IMR-90 (cell line): ENCODE measurements around the gene SLC25A25. TPM values are rescaled to one million over a fixed set of nuclear protein-coding genes. Genes with fewer than 3 reads are reported as not detected.

Source experiments
- ATAC-seq: fragments of 200-7000 bp; cut with Tn5 transposase; 2 replicates; pipeline ENCODE4 v1.9.1; 2020; ENCODE audit warnings: low read depth, mild to moderate bottlenecking, moderate library complexity
- BruUV-seq: library from RNA; stranded (reverse); fragments of 400-500 nt; replicated peaks from 2 replicates; lab custom pipeline; 2021; lab: Mats Ljungman, UMichigan
- CTCF ChIA-PET: fragments of 300-600 bp; formaldehyde crosslinking; extraction: SDS; loops from one replicate; lab custom pipeline; 2021; ENCODE audit warnings: antibody characterized with exemption; lab: Yijun Ruan, JAX
- POLR2A ChIA-PET: fragments of 300-600 bp; sonication (Branson Sonifier 250); formaldehyde crosslinking; loops from one replicate; lab custom pipeline; 2022; ENCODE audit warnings: antibody characterized with exemption; ENCODE audit not compliant: unreplicated experiment; lab: Charles Lee
- DNase-seq: peaks from one replicate; pipeline ENCODE4 v3.0.0; 2013
- H2AFZ ChIP-seq: replicated peaks from 2 replicates; pipeline ENCODE3; 2013; ENCODE audit warnings: low read length, mild to moderate bottlenecking; ENCODE audit not compliant: poor library complexity
- H2AK5ac ChIP-seq: 2 replicates; pipeline ENCODE4 v1.6.1; 2013; ENCODE audit warnings: low read depth, low read length, inconsistent platforms
- H2AK9ac ChIP-seq: replicated peaks from 2 replicates; pipeline ENCODE3; 2013; ENCODE audit warnings: mild to moderate bottlenecking, low read depth, low read length, moderate library complexity; ENCODE audit not compliant: poor library complexity
- H2BK120ac ChIP-seq: 2 replicates; pipeline ENCODE4 v1.6.1; 2013; ENCODE audit warnings: low read depth, low read length, inconsistent platforms
- H2BK15ac ChIP-seq: 3 replicates; pipeline ENCODE4 v1.6.1; 2013; ENCODE audit warnings: low read depth, low read length, inconsistent platforms
- H2BK20ac ChIP-seq: 2 replicates; pipeline ENCODE4 v1.6.1; 2013; ENCODE audit warnings: low read depth, mild to moderate bottlenecking, inconsistent platforms, low read length, moderate library complexity
- H2BK5ac ChIP-seq: 2 replicates; pipeline ENCODE4 v1.6.1; 2013; ENCODE audit warnings: mild to moderate bottlenecking, low read depth, low read length, inconsistent platforms; ENCODE audit not compliant: poor library complexity, severe bottlenecking
- H3K14ac ChIP-seq: replicated peaks from 2 replicates; pipeline ENCODE4 v1.6.1; 2013; ENCODE audit warnings: low read depth, low read length, inconsistent platforms
- H3K18ac ChIP-seq: 2 replicates; pipeline ENCODE4 v1.6.1; 2013; ENCODE audit warnings: low read depth, low read length, control low read depth
- H3K23ac ChIP-seq: 2 replicates; pipeline ENCODE4 v1.6.1; 2013; ENCODE audit warnings: low read depth, low read length, inconsistent platforms
- H3K27ac ChIP-seq: 2 replicates; pipeline ENCODE4 v1.5.1; 2013; ENCODE audit warnings: mild to moderate bottlenecking, control low read depth, low read length; ENCODE audit not compliant: insufficient read depth
- H3K27me3 ChIP-seq: 2 replicates; pipeline ENCODE4 v1.6.1; 2013; ENCODE audit warnings: low read length; ENCODE audit not compliant: control insufficient read depth, insufficient read depth
- H3K36me3 ChIP-seq: 2 replicates; pipeline ENCODE4 v1.6.1; 2013; ENCODE audit warnings: low read length, mixed read lengths; ENCODE audit not compliant: control insufficient read depth, insufficient read depth
- H3K4ac ChIP-seq: 2 replicates; pipeline ENCODE4 v1.6.1; 2013; ENCODE audit warnings: low read depth, low read length, inconsistent platforms
- H3K4me1 ChIP-seq: 2 replicates; pipeline ENCODE4 v1.6.1; 2013; ENCODE audit warnings: low read length, mixed read lengths; ENCODE audit not compliant: control insufficient read depth, insufficient read depth
- H3K4me2 ChIP-seq: 2 replicates; pipeline ENCODE4 v1.6.1; 2013; ENCODE audit warnings: low read depth, mild to moderate bottlenecking, control low read depth, low read length, moderate library complexity
- H3K4me3 ChIP-seq: 2 replicates; pipeline ENCODE4 v1.5.1; 2013; ENCODE audit warnings: low read depth, mild to moderate bottlenecking, control low read depth, low read length, moderate library complexity; ENCODE audit not compliant: insufficient read depth
- H3K56ac ChIP-seq: 2 replicates; pipeline ENCODE4 v1.6.1; 2013; ENCODE audit warnings: low read length, inconsistent platforms; ENCODE audit not compliant: insufficient read depth; ENCODE audit errors: extremely low read depth
- H3K79me1 ChIP-seq, 2 experiments: 2 replicates each; pipeline ENCODE4 v1.6.1; 2013; ENCODE audit warnings: low read length in 2 of 2, inconsistent platforms in 1 of 2, low read depth in 1 of 2
- H3K9ac ChIP-seq: 2 replicates; pipeline ENCODE4 v1.6.1; 2013; ENCODE audit warnings: low read depth, low read length, control low read depth
- H3K9me1 ChIP-seq: 2 replicates; pipeline ENCODE4 v1.6.1; 2013; ENCODE audit warnings: low read length, inconsistent platforms; ENCODE audit not compliant: insufficient read depth
- H3K9me3 ChIP-seq: 2 replicates; pipeline ENCODE4 v1.6.1; 2013; ENCODE audit warnings: low read length; ENCODE audit not compliant: control insufficient read depth, insufficient read depth
- H4K20me1 ChIP-seq: 2 replicates; pipeline ENCODE4 v1.6.1; 2013; ENCODE audit warnings: low read length, inconsistent platforms; ENCODE audit not compliant: insufficient read depth
- H4K5ac ChIP-seq: 2 replicates; pipeline ENCODE4 v1.6.1; 2013; ENCODE audit warnings: mild to moderate bottlenecking, low read depth, low read length, control low read depth
- H4K8ac ChIP-seq, 2 experiments: 2 replicates each; pipeline ENCODE4 v1.6.1; 2013; ENCODE audit warnings: low read depth in 2 of 2, low read length in 2 of 2, control low read depth in 1 of 2, inconsistent platforms in 1 of 2
- H4K91ac ChIP-seq: 2 replicates; pipeline ENCODE4 v1.6.1; 2013; ENCODE audit warnings: low read depth, low read length, inconsistent platforms; ENCODE audit not compliant: insufficient read depth
- CHD1 ChIP-seq: IDR thresholded peaks from 2 replicates; pipeline ENCODE4 v1.6.1; 2012; ENCODE audit warnings: low read depth, low read length, improper control_type of control experiment
- CTCF ChIP-seq: conservative IDR thresholded peaks from 2 replicates; pipeline ENCODE4 v1.5.1; 2012; ENCODE audit warnings: mild to moderate bottlenecking, low read depth, low read length, improper control_type of control experiment
- ELK1 ChIP-seq: fragments of 150-350 bp; IDR thresholded peaks from 2 replicates; pipeline ENCODE4 v1.6.1; 2016; ENCODE audit warnings: low read depth, mild to moderate bottlenecking, low read length, moderate library complexity, borderline replicate concordance
- FOS ChIP-seq: fragments of 150-350 bp; IDR thresholded peaks from 2 replicates; pipeline ENCODE4 v1.6.1; 2016; ENCODE audit warnings: low read depth, low read length
- MAZ ChIP-seq: IDR thresholded peaks from 2 replicates; pipeline ENCODE4 v1.6.1; 2012; ENCODE audit warnings: low read depth, mild to moderate bottlenecking, low read length, improper control_type of control experiment, moderate library complexity, borderline replicate concordance
- MXI1 ChIP-seq: IDR thresholded peaks from 2 replicates; pipeline ENCODE4 v1.6.1; 2012; ENCODE audit warnings: low read depth, mild to moderate bottlenecking, low read length, moderate library complexity, borderline replicate concordance
- NFE2L2 ChIP-seq: fragments of 150-350 bp; IDR thresholded peaks from 2 replicates; pipeline ENCODE4 v1.6.1; 2016; ENCODE audit warnings: low read depth, mild to moderate bottlenecking, low read length
- POLR2A ChIP-seq: IDR thresholded peaks from 2 replicates; pipeline ENCODE4 v1.6.1; 2012; ENCODE audit warnings: mild to moderate bottlenecking, low read depth, low read length
- RAD21 ChIP-seq: IDR thresholded peaks from 2 replicates; pipeline ENCODE4 v1.6.1; 2012; ENCODE audit warnings: low read length, improper control_type of control experiment
- RCOR1 ChIP-seq: IDR thresholded peaks from 2 replicates; pipeline ENCODE4 v1.6.1; 2012; ENCODE audit warnings: mild to moderate bottlenecking, low read length, improper control_type of control experiment; ENCODE audit not compliant: insufficient replicate concordance
- USF2 ChIP-seq: fragments of 150-350 bp; IDR thresholded peaks from 2 replicates; pipeline ENCODE4 v1.6.1; 2017; ENCODE audit warnings: mild to moderate bottlenecking, antibody characterized with exemption, low read length, low read depth
- WGBS, 2 experiments: methylation state at CpG; one replicate each; pipeline versions ENCODE4 v1.1.5 to v1.1.7; 2013; ENCODE audit warnings: missing lambda C conversion rate in 2 of 2; ENCODE audit not compliant: insufficient read length in 1 of 2; ENCODE audit errors: extremely low coverage in 2 of 2; 5-methylcytosine and 5-hydroxymethylcytosine counted together
- dilution Hi-C: fragments of 300-500 bp; cut with HindIII; formaldehyde crosslinking; loops from one replicate; pipeline ENCODE4 v1.14.3; 2018; ENCODE audit warnings: low sequenced_read_pairs; ENCODE audit not compliant: unreplicated experiment
- in situ Hi-C: fragments of 300-500 bp; cut with MboI; formaldehyde crosslinking; loops from 3 replicates; pipeline ENCODE4 v1.14.3; 2019; ENCODE audit warnings: low sequenced_read_pairs, inconsistent platforms, mixed read lengths
- intact Hi-C: fragments of 100-400 bp; cut with micrococcal nuclease; formaldehyde crosslinking; loops from 2 replicates; pipeline ENCODE4 v1.10.0; 2022
- polyA plus RNA-seq, 3 experiments: library from polyadenylated mRNA; depleted of rRNA; stranded (reverse); fragments of >200 nt; gene quantifications; 2 replicates each; pipeline ENCODE4 v1.2.3, GENCODE V29; 2012; ENCODE audit warnings: low replicate concordance in 1 of 3
- total RNA-seq: library from RNA; depleted of rRNA; stranded (reverse); fragments of >200 nt; gene quantifications from 2 replicates; pipeline ENCODE4 v1.2.3, GENCODE V29; 2012

Gene SLC25A25
- total and polyA plus RNA-seq, 2 of the 4 experiments (the other 2 are of a cell fraction) = 14.0 to 17.9 TPM

GRCh38 chr9:128106940-128107467 is 39.0 kb downstream of the SLC25A25 start:
- no peak overlapping the region for H4K8ac ChIP-seq
- TF ChIP-seq RCOR1 = no peak
- TF ChIP-seq FOS = no peak
- TF ChIP-seq USF2 = no peak
- TF ChIP-seq CTCF = no peak
- TF ChIP-seq MXI1 = no peak
- no peak for TF ChIP-seq NFE2L2
- no peak for TF ChIP-seq RAD21
- TF ChIP-seq MAZ = no peak
- TF ChIP-seq POLR2A = no peak
- no peak for TF ChIP-seq CHD1
- no peak for TF ChIP-seq ELK1
- H2AK9ac ChIP-seq = peak overlapping the region; percentile 53
- CTCF ChIA-PET = no interaction called here
- no peaks in the 10 kb centered on the region for H3K9me1 ChIP-seq
- H2BK5ac ChIP-seq = no peak overlapping the region
- peaks cover 28% of the 10 kb centered on the region for H4K20me1 ChIP-seq
- ATAC-seq = no peak
- H2BK120ac ChIP-seq = no peak overlapping the region
- dilution Hi-C loops = no loop called here
- no peaks in the 10 kb centered on the region for H3K27me3 ChIP-seq
- H3K4me2 ChIP-seq = no peak overlapping the region
- no peaks in the 10 kb centered on the region for H3K9me3 ChIP-seq
- no peak overlapping the region for H2AK5ac ChIP-seq
- no TSS peak for BruUV-seq
- H3K27ac ChIP-seq = no peak overlapping the region
- intact Hi-C loops = no loop called here
- H3K14ac ChIP-seq = no peak overlapping the region
- H3K36me3 ChIP-seq = peaks cover 60% of the 10 kb centered on the region
- no peak overlapping the region for H3K56ac ChIP-seq
- no peak overlapping the region for H2BK15ac ChIP-seq
- no peak overlapping the region for H3K4ac ChIP-seq
- POLR2A ChIA-PET = no interaction called here
- no peak for DNase-seq
- H3K4me3 ChIP-seq = no peak overlapping the region
- H3K23ac ChIP-seq = no peak overlapping the region
- peaks cover 8 to 43% of the 10 kb centered on the region in 2 experiments; a peak in 3 of 4 replicates for H3K79me1 ChIP-seq
- no peak overlapping the region for H2AFZ ChIP-seq
- H3K9ac ChIP-seq = no peak overlapping the region
- H2BK20ac ChIP-seq = no peak overlapping the region
- WGBS, 2 experiments = 90% methylated on average over 5 of the region's 23 CpGs; no CpG with 5 or more reads in 1 of the 2 experiments
- H4K5ac ChIP-seq = no peak overlapping the region
- H3K18ac ChIP-seq = no peak overlapping the region
- no peaks in the 10 kb centered on the region for H3K4me1 ChIP-seq
- in situ Hi-C loops = no loop called here
- no peak overlapping the region for H4K91ac ChIP-seq
